Ishikawa (cell line): ENCODE results near the gene IPCEF1.

ENCODE experiments used
- CEBPB ChIP-seq: IDR thresholded peaks from 2 replicates; pipeline ENCODE4 v1.6.1; 2012
- CREB1 ChIP-seq: IDR thresholded peaks from 2 replicates; pipeline ENCODE4 v1.6.1; 2012; ENCODE audit warnings: low read depth
- EGR1 ChIP-seq: IDR thresholded peaks from 2 replicates; pipeline ENCODE4 v1.6.1; 2012
- EP300 ChIP-seq: IDR thresholded peaks from 2 replicates; pipeline ENCODE4 v1.6.1; 2012; ENCODE audit warnings: borderline replicate concordance
- FOXM1 ChIP-seq: IDR thresholded peaks from 2 replicates; pipeline ENCODE4 v1.6.1; 2012; ENCODE audit warnings: low read depth, borderline replicate concordance
- NFIC ChIP-seq: IDR thresholded peaks from 2 replicates; pipeline ENCODE4 v1.6.1; 2012
- RAD21 ChIP-seq: IDR thresholded peaks from 2 replicates; pipeline ENCODE4 v1.6.1; 2012; ENCODE audit warnings: low read depth
- TAF1 ChIP-seq: IDR thresholded peaks from 2 replicates; pipeline ENCODE4 v1.6.1; 2012; ENCODE audit warnings: low read depth, mild to moderate bottlenecking
- TCF12 ChIP-seq: IDR thresholded peaks from 2 replicates; pipeline ENCODE4 v1.6.1; 2012; ENCODE audit warnings: low read depth
- TEAD4 ChIP-seq: IDR thresholded peaks from 2 replicates; pipeline ENCODE4 v1.6.1; 2012
- YY1 ChIP-seq: IDR thresholded peaks from 2 replicates; pipeline ENCODE4 v1.6.1; 2012; ENCODE audit warnings: low read depth
- ZBTB7A ChIP-seq: IDR thresholded peaks from 2 replicates; pipeline ENCODE4 v1.6.1; 2012; ENCODE audit warnings: low read depth
- TF ChIP-seq, protein P1 (sequence below): IDR thresholded peaks from 2 replicates; pipeline ENCODE4 v1.6.1; 2012; ENCODE audit warnings: low read depth, mild to moderate bottlenecking
- TF ChIP-seq, protein P2 (sequence below): IDR thresholded peaks from 2 replicates; pipeline ENCODE4 v1.6.1; 2012
- TF ChIP-seq, protein P3 (sequence below): IDR thresholded peaks from 2 replicates; pipeline ENCODE4 v1.6.1; 2012

Gene IPCEF1

DNA sequence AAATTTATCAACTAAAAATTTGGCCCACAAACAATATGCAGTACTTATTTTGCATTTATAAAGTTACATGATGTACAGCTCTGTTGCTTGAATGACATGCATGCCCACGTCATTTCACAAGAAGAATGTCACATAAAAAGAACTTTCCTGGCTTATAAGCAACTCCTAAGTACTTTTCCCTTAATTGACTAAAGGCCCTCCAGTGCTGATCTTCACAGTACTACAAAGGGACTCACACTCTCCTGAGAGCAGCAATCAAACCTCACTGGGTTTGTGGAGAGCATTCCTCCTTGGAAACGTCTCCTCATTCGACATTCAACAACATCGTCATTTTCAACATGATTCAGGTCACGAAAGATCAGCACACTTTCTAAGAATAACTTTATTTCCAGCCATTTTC, 111.1 kb downstream of the IPCEF1 start:
- TF ChIP-seq EP300, result no peak
- no peak for TF ChIP-seq ZBTB7A

DNA sequence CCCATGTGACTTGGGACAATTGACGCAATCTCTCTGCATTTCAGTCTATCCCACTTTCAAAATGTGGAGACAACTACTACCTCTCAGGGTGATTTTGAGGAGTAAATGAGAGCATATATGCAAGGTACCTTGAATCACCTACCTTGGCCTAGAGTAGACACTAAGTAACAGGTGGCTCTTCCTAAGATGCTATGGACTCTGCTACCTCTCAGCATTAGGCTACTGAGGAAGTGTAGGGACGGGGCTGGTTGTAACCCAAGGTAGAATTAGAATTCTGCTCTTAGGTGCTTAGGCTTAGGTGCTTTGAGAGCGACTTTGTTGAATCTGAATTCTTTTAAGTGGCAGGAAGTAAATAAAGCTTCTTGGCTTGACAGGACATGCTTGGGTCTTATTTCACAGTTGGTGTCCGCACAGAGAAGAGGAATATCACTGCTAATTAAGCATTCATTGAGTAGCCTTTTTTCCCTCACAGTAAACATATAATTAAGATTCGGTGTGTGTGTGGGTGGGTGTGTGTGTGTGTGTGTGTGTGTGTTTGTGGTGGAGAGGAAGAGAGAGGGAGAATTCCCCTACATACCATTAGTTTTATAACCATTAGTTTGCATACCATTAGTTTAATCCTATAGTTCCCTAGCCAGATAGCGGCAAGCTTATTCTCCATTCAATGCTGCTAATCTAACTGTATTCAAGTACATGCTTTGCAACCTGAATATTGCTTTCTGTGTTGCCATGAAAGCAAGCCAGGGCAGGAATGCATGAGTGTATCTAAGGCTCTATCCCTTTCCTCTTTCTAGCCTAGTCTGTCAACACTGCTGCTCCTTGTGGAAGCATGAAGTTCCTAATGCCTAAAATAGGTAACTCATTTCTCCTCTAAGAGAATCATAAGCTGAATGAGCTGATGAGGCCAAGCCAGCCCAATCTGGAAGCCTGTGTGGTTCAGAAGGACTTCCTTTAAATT, 112.5 kb downstream of the IPCEF1 start:
- TF ChIP-seq EGR1, result no peak
- TF ChIP-seq NFIC, result no peak

DNA sequence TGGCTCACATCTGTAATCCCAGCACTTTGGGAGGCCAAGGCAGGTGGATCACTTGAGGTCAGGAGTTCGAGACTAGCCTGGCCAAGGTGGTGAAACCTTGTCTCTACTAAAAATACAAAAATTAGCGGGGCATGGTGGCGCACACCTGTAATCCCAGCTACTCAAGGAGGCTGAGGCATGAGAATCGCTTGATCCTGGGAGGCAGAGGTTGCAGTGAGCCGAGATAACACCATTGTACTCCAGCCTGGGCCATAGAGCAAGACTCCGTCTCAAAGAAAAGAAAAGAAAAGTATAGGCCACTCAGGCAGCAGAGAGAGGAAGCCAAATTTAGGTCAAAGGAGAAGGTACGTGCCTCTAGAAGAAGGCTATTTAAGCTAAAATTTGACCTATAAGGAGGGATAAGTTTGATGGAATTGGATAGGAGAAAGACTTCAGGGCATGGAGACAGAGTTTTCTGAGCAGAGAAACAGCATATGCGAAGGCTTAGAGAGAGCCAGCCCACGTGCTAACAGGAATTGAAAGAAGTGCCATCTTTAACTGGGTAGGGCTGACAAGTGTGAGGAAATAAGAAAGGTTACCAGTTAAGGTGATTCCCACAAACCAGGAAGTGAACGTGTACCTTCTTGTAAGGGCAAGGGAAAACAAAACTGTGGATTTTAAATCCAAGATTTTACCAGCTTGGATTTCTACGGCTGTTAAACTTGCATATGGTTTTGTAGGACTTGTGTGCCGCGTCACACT, 113.8 kb downstream of the IPCEF1 start:
- TF ChIP-seq FOXM1 (no peak), CEBPB (no peak), YY1 (no peak), ZBTB7A (no peak), EP300 (no peak), TEAD4 (no peak), CREB1 (no peak), TCF12 (no peak), RAD21 (no peak), NFIC (no peak), EGR1 (no peak), TAF1 (no peak)
- TF ChIP-seq, protein P1, sequence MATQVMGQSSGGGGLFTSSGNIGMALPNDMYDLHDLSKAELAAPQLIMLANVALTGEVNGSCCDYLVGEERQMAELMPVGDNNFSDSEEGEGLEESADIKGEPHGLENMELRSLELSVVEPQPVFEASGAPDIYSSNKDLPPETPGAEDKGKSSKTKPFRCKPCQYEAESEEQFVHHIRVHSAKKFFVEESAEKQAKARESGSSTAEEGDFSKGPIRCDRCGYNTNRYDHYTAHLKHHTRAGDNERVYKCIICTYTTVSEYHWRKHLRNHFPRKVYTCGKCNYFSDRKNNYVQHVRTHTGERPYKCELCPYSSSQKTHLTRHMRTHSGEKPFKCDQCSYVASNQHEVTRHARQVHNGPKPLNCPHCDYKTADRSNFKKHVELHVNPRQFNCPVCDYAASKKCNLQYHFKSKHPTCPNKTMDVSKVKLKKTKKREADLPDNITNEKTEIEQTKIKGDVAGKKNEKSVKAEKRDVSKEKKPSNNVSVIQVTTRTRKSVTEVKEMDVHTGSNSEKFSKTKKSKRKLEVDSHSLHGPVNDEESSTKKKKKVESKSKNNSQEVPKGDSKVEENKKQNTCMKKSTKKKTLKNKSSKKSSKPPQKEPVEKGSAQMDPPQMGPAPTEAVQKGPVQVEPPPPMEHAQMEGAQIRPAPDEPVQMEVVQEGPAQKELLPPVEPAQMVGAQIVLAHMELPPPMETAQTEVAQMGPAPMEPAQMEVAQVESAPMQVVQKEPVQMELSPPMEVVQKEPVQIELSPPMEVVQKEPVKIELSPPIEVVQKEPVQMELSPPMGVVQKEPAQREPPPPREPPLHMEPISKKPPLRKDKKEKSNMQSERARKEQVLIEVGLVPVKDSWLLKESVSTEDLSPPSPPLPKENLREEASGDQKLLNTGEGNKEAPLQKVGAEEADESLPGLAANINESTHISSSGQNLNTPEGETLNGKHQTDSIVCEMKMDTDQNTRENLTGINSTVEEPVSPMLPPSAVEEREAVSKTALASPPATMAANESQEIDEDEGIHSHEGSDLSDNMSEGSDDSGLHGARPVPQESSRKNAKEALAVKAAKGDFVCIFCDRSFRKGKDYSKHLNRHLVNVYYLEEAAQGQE, result no peak
- TF ChIP-seq, protein P2, sequence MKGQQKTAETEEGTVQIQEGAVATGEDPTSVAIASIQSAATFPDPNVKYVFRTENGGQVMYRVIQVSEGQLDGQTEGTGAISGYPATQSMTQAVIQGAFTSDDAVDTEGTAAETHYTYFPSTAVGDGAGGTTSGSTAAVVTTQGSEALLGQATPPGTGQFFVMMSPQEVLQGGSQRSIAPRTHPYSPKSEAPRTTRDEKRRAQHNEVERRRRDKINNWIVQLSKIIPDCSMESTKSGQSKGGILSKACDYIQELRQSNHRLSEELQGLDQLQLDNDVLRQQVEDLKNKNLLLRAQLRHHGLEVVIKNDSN, result no peak
- TF ChIP-seq, protein P3, sequence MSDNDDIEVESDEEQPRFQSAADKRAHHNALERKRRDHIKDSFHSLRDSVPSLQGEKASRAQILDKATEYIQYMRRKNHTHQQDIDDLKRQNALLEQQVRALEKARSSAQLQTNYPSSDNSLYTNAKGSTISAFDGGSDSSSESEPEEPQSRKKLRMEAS, result no peak

DNA sequence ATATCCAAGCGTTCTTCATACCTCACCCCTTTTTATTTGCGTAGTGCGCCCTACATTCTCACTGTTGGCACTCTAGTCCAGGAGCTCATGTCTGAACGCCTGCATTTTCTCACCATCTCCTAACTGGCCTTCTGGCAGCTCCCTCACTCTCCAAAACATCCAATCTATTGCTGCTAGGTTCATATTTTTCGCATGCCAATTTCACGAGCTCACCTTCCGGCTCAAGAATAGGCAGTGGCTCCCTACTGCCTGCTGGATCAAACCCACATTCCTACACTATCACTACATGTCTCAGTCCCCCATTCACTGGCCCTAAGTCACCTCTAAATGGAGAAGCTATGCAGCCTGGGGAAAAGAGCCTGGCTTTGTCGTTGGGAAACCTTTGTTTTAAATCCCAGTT, 115.0 kb downstream of the IPCEF1 start:
- no peak for TF ChIP-seq NFIC
- TF ChIP-seq, protein P2, result no peak
- no peak for TF ChIP-seq TCF12
- no peak for TF ChIP-seq FOXM1
- TF ChIP-seq, protein P1, result no peak
- TF ChIP-seq EGR1, result no peak

DNA sequence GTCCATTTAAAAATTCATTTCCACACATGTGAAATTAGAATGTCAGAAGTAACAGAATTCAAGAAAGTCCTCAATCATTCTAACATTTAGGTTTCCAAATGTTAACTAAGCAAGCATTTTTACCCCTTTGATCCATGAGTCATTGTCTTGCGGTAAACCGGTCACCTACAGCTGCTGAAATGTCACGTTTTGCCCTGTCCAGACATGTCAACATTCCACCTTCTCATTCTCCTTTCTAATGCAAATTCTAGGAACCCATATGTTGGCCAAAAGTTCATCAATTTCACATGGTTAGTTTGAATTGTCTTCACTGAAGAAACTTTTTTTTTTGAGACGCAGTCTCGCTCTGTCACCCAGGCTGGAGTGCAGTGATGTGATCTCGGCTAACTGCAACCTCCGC, 117.2 kb downstream of the IPCEF1 start:
- TF ChIP-seq EGR1 (no peak), TEAD4 (no peak), CREB1 (no peak), YY1 (no peak), ZBTB7A (no peak), EP300 (no peak), NFIC (no peak), TCF12 (no peak), FOXM1 (no peak), CEBPB (no peak)
- TF ChIP-seq, protein P3, result no peak
- TF ChIP-seq, protein P2, result no peak
- TF ChIP-seq, protein P1, result no peak
